ENCODE results near the gene CALU.

Gene CALU

GRCh38 chr7:128781126-128781525, 42.0 kb downstream of the CALU start:
- Histone ChIP-seq H3K27ac (no peak overlapping the region), H3K36me3 (no peaks in the 10 kb centered on the region), H3K4me3 (ENCODE audit: low read depth in 1 of 2, low read length in 1 of 2) (no peak overlapping the region), H3K9me3 (no peaks in the 10 kb centered on the region), H3K27me3 (peaks cover 14% of the 10 kb centered on the region), H3K4me1 (ENCODE audit: control insufficient read depth in 1 of 2, insufficient read depth in 1 of 2, low read depth in 1 of 2, low read length in 1 of 2) (no peaks in the 10 kb centered on the region)
- no peak for TF ChIP-seq CTCF (IDR thresholded peaks at IDR 0.05)

DNA sequence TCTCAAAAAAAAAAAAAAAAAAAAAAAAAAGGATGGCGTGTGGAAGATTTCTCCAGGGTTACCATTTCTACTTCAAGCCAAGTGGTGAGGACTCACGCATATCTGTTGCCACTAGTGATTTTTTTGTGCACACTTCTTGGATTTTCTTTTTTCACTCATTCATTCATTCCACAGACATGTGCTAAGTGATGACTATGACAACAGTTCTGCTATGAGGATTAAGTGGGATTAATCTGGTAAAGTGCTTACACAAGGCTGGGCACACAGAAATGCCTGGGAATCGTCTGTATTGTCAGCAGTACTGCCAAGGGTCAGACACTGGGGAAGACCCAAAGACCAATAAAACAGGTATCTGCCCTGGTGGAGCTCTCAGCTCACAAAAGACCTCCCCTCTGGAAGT, 42.7 kb downstream of the CALU start:
- Histone ChIP-seq H3K27ac (no peak overlapping the region), H3K4me1 (ENCODE audit: control insufficient read depth in 1 of 2, insufficient read depth in 1 of 2, low read depth in 1 of 2, low read length in 1 of 2) (no peaks in the 10 kb centered on the region), H3K9me3 (no peaks in the 10 kb centered on the region), H3K27me3 (peaks cover 16% of the 10 kb centered on the region), H3K36me3 (no peaks in the 10 kb centered on the region), H3K4me3 (ENCODE audit: low read depth in 1 of 2, low read length in 1 of 2) (no peak overlapping the region)
- TF ChIP-seq CTCF (IDR thresholded peaks at IDR 0.05) = no peak

GRCh38 chr7:128783143-128783861, 44.1 kb downstream of the CALU start:
- H3K36me3 ChIP-seq = no peaks in the 10 kb centered on the region
- H3K4me1 ChIP-seq (ENCODE audit: control insufficient read depth in 1 of 2, insufficient read depth in 1 of 2, low read depth in 1 of 2, low read length in 1 of 2) = no peaks in the 10 kb centered on the region
- no peak overlapping the region for H3K27ac ChIP-seq
- no peak overlapping the region for H3K4me3 ChIP-seq (ENCODE audit: low read depth in 1 of 2, low read length in 1 of 2)
- H3K9me3 ChIP-seq = no peaks in the 10 kb centered on the region
- peaks cover 31% of the 10 kb centered on the region for H3K27me3 ChIP-seq
- no peak for TF ChIP-seq CTCF (IDR thresholded peaks at IDR 0.05)

GRCh38 chr7:128785738-128786137, 46.6 kb downstream of the CALU start:
- TF ChIP-seq CTCF (IDR thresholded peaks at IDR 0.05) = no peak
- no peaks in the 10 kb centered on the region for H3K9me3 ChIP-seq
- H3K36me3 ChIP-seq = no peaks in the 10 kb centered on the region
- no peak overlapping the region for H3K4me3 ChIP-seq (ENCODE audit: low read depth in 1 of 2, low read length in 1 of 2)
- no peak overlapping the region for H3K27ac ChIP-seq
- H3K27me3 ChIP-seq = peaks cover 55% of the 10 kb centered on the region
- H3K4me1 ChIP-seq (ENCODE audit: control insufficient read depth in 1 of 2, insufficient read depth in 1 of 2, low read depth in 1 of 2, low read length in 1 of 2) = peaks cover 0 to 1% of the 10 kb centered on the region in 2 experiments

GRCh38 chr7:128788446-128789412, 49.6 kb downstream of the CALU start:
- no peaks in the 10 kb centered on the region for H3K36me3 ChIP-seq
- no peak overlapping the region for H3K4me3 ChIP-seq (ENCODE audit: low read depth in 1 of 2, low read length in 1 of 2)
- peaks cover 85% of the 10 kb centered on the region for H3K27me3 ChIP-seq
- H3K9me3 ChIP-seq = no peaks in the 10 kb centered on the region
- TF ChIP-seq CTCF (IDR thresholded peaks at IDR 0.05) = no peak
- no peak overlapping the region for H3K27ac ChIP-seq
- peaks cover 6 to 14% of the 10 kb centered on the region in 2 experiments for H3K4me1 ChIP-seq (ENCODE audit: control insufficient read depth in 1 of 2, insufficient read depth in 1 of 2, low read depth in 1 of 2, low read length in 1 of 2)

All from neutrophil (primary cell).